GM23248 (cell line): ENCODE data around the gene FAM13B.

Experiments
- EZH2 ChIP-seq: fragments of 200-600 bp; sonication (generic); IDR thresholded peaks from 2 replicates; pipeline ENCODE4 v1.6.1; 2018; ENCODE audit warnings: antibody characterized with exemption, mild to moderate bottlenecking; ENCODE audit not compliant: insufficient read depth, poor library complexity, severe bottlenecking
- EZH2phosphoT487 ChIP-seq: fragments of 200-600 bp; sonication (generic); IDR thresholded peaks from 2 replicates; pipeline ENCODE4 v1.6.1; 2018; ENCODE audit warnings: antibody characterized with exemption, moderate library complexity, mild to moderate bottlenecking, low read depth; ENCODE audit not compliant: insufficient read depth

DNA sequence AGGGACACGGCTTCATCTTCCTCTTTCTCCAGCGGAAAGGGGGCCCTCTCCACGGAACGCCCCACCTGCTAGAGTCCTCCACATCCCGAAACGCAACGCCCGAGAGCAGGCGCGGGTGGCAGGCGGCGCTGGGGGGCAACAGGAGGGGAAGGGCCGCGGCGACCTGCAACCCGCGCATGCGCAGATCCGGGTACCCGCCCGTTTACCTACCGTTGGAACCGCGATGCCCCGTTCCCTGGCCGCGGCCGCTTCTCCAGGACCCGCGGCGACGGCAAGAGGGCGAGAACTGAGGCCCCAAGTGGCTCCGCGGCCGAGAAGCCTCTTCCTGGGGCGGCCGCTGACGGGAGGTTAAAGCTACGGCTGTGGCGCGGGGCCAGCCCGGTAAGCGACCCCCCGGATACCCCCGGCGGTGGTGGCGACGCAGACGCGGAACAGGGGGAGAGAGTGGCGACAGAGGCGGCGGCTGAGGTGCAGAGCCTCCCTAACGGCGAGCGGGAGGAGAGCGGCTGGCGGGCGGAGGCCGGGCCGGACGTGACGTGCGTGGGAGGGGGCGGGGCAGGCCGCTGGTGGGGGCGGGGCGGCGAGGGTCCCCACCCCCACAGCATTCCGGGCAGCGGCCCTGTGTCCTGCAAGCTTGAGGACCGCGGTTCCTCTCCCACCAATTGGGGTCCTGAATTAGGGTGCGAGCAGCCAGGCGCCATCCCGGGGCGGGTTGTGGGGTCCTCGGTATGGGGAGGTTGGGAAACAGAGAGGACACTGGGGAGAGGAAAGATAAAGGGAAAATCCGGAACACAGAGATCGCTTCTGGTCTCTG, at the start of gene FAM13B:
- TF ChIP-seq EZH2 (no peak), EZH2phosphoT487 (no peak)
